GM23338 (cell line): ENCODE data around the gene CDH8. TPM values are rescaled to one million over a fixed set of nuclear protein-coding genes. Genes with fewer than 3 reads are reported as not detected.

Experiments used
- ATAC-seq: fragments of 200-7000 bp; cut with Tn5 transposase; 3 replicates; pipeline ENCODE4 v1.9.1; 2020
- DNase-seq: peaks from one replicate; pipeline ENCODE4 v3.0.0-alpha.2; 2015; ENCODE audit warnings: low spot score
- H2AFZ ChIP-seq: fragments of 200-600 bp; sonication (generic); 2 replicates; pipeline ENCODE4 v1.8.0; 2016; ENCODE audit warnings: antibody characterized with exemption, mild to moderate bottlenecking, moderate library complexity
- H3F3A ChIP-seq: fragments of 200-600 bp; sonication (generic); replicated peaks from 2 replicates; pipeline ENCODE4 v1.8.0; 2017; ENCODE audit warnings: antibody characterized with exemption, mixed run types, low read depth
- H3K27ac ChIP-seq: fragments of 200-600 bp; sonication (generic); 2 replicates; pipeline ENCODE4 v1.6.1; 2016; ENCODE audit warnings: low read depth
- H3K27me3 ChIP-seq: fragments of 200-600 bp; sonication (generic); 2 replicates; pipeline ENCODE4 v1.8.0; 2016; ENCODE audit warnings: mild to moderate bottlenecking, mixed run types, moderate library complexity; ENCODE audit not compliant: insufficient read depth
- H3K36me3 ChIP-seq: fragments of 200-600 bp; sonication (generic); 2 replicates; pipeline ENCODE4 v1.8.0; 2016; ENCODE audit warnings: mild to moderate bottlenecking; ENCODE audit not compliant: insufficient read depth
- H3K4me1 ChIP-seq: fragments of 200-600 bp; sonication (generic); 2 replicates; pipeline ENCODE4 v1.8.0; 2016; ENCODE audit warnings: mild to moderate bottlenecking, moderate library complexity; ENCODE audit not compliant: insufficient read depth
- H3K4me2 ChIP-seq: fragments of 200-600 bp; sonication (generic); 2 replicates; pipeline ENCODE4 v1.7.1; 2017; ENCODE audit warnings: mixed run types
- H3K4me3 ChIP-seq: fragments of 200-600 bp; sonication (generic); 2 replicates; pipeline ENCODE4 v1.6.1; 2016; ENCODE audit warnings: mixed run types
- H3K79me2 ChIP-seq: fragments of 200-600 bp; sonication (generic); replicated peaks from 2 replicates; pipeline ENCODE4 v1.8.0; 2017; ENCODE audit warnings: mild to moderate bottlenecking; ENCODE audit not compliant: insufficient read depth
- H3K9me2 ChIP-seq: fragments of 200-600 bp; sonication (generic); 2 replicates; pipeline ENCODE4 v1.8.0; 2017; ENCODE audit not compliant: insufficient read depth
- H4K20me1 ChIP-seq: fragments of 200-600 bp; sonication (generic); replicated peaks from 2 replicates; pipeline ENCODE4 v1.8.0; 2017; ENCODE audit warnings: mild to moderate bottlenecking; ENCODE audit not compliant: insufficient read depth
- H3K27ac Mint-ChIP-seq: 2 replicates; pipeline ENCODE4 v1.8.0; 2020; ENCODE audit warnings: inconsistent platforms, mild to moderate bottlenecking, moderate library complexity, mixed read lengths
- H3K27me3 Mint-ChIP-seq: 3 replicates; pipeline ENCODE4 v1.8.0; 2022; ENCODE audit warnings: low read depth, mild to moderate bottlenecking, moderate library complexity, mixed read lengths, inconsistent platforms; ENCODE audit not compliant: insufficient read depth, poor library complexity
- H3K36me3 Mint-ChIP-seq: 3 replicates; pipeline ENCODE4 v1.8.0; 2021; ENCODE audit warnings: low read depth, mild to moderate bottlenecking, inconsistent platforms, moderate library complexity, mixed read lengths
- H3K4me1 Mint-ChIP-seq: 3 replicates; pipeline ENCODE4 v1.8.0; 2020; ENCODE audit warnings: mild to moderate bottlenecking, inconsistent platforms, mixed read lengths
- H3K4me3 Mint-ChIP-seq: 3 replicates; pipeline ENCODE4 v1.8.0; 2021; ENCODE audit warnings: moderate library complexity, mild to moderate bottlenecking, inconsistent platforms, mixed read lengths
- H3K9me3 Mint-ChIP-seq: 3 replicates; pipeline ENCODE4 v1.8.0; 2020; ENCODE audit warnings: moderate library complexity, mild to moderate bottlenecking, inconsistent platforms, mixed read lengths
- CTCF ChIP-seq, 2 experiments: fragments of 200-600 bp in 1 of 2; sonication (generic) in 1 of 2; conservative IDR thresholded peaks; 2 replicates each; pipeline versions ENCODE4 v1.5.1 to v1.6.1; 2016 to 2017; ENCODE audit warnings: antibody characterized with exemption in 2 of 2, low read depth in 2 of 2, mild to moderate bottlenecking in 2 of 2, moderate library complexity in 1 of 2
- EZH2 ChIP-seq: fragments of 200-600 bp; sonication (generic); IDR thresholded peaks from one replicate; pipeline ENCODE4 v1.8.0; 2017; ENCODE audit warnings: antibody characterized with exemption, mild to moderate bottlenecking, low read depth; ENCODE audit not compliant: unreplicated experiment
- EZH2phosphoT487 ChIP-seq: fragments of 200-600 bp; sonication (generic); IDR thresholded peaks from one replicate; pipeline ENCODE4 v1.8.1; 2018; ENCODE audit warnings: antibody characterized with exemption; ENCODE audit not compliant: unreplicated experiment
- JUNB ChIP-seq: IDR thresholded peaks from one replicate; pipeline ENCODE4 v1.6.1; 2016; ENCODE audit warnings: antibody characterized with exemption; ENCODE audit not compliant: unreplicated experiment
- ZNF114 ChIP-seq: fragments of 250-450 bp; sonication (Bioruptor Pico); IDR thresholded peaks from 2 replicates; pipeline ENCODE4 v1.5.0; 2020; ENCODE audit warnings: mild to moderate bottlenecking, moderate library complexity
- polyA plus RNA-seq: library from polyadenylated mRNA; unstranded; fragments of >200 nt; fragmentation: Nextera tagmentation; extraction: Ambion mirVana; gene quantifications from 2 replicates; pipeline ENCODE4 v1.2.1, GENCODE V29; 2016
- total RNA-seq: library from RNA; depleted of rRNA; stranded (reverse); fragments of >200 nt; shearing (Covaris generic); gene quantifications from 2 replicates; pipeline ENCODE4 v1.2.3, GENCODE V29; 2014
- TF ChIP-seq, protein P1 (sequence below): fragments of 250-450 bp; sonication (Bioruptor Pico); IDR thresholded peaks from 2 replicates; pipeline ENCODE4 v1.5.0; 2020; ENCODE audit warnings: mild to moderate bottlenecking, moderate library complexity

Gene CDH8
- total and polyA plus RNA-seq, 2 experiments from 2014 or later: 10.2 to 11.7 TPM

DNA sequence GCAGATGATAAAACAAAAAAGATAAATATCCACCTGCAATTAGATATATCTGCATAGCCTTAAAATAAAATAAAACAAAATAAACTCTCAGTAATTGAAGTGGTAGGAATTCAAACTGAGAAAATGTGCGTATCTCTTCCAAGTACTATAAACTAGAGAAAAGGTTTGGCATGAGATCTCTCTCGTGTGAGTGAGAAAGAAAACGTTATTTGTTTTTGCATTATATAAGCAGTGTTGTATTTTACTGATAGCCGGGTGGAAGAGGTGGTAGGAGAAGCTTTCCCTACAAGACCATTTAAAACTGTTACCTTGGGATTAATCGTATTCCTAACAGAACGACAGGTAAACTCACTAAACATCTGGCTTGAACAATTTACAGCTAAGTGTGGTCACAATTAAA is 15.6 kb downstream of the CDH8 start:
- H3K36me3 ChIP-seq: no peaks in the 10 kb centered on the region
- H3K79me2 ChIP-seq: no peaks in the 10 kb centered on the region
- H3K9me2 ChIP-seq: no peaks in the 10 kb centered on the region; the same call in 1 of the 2 replicates
- H3K36me3 Mint-ChIP-seq: no peaks in the 10 kb centered on the region
- peaks cover 44% of the 10 kb centered on the region for H3K4me1 Mint-ChIP-seq
- TF ChIP-seq CTCF (conservative IDR thresholded peaks at IDR 0.05; ENCODE audit: low read depth in 2 of 2): no peak
- no peak for TF ChIP-seq EZH2phosphoT487
- TF ChIP-seq ZNF114 (CRISPR knock-in tag): no peak
- TF ChIP-seq EZH2: no peak
- TF ChIP-seq, protein P1, sequence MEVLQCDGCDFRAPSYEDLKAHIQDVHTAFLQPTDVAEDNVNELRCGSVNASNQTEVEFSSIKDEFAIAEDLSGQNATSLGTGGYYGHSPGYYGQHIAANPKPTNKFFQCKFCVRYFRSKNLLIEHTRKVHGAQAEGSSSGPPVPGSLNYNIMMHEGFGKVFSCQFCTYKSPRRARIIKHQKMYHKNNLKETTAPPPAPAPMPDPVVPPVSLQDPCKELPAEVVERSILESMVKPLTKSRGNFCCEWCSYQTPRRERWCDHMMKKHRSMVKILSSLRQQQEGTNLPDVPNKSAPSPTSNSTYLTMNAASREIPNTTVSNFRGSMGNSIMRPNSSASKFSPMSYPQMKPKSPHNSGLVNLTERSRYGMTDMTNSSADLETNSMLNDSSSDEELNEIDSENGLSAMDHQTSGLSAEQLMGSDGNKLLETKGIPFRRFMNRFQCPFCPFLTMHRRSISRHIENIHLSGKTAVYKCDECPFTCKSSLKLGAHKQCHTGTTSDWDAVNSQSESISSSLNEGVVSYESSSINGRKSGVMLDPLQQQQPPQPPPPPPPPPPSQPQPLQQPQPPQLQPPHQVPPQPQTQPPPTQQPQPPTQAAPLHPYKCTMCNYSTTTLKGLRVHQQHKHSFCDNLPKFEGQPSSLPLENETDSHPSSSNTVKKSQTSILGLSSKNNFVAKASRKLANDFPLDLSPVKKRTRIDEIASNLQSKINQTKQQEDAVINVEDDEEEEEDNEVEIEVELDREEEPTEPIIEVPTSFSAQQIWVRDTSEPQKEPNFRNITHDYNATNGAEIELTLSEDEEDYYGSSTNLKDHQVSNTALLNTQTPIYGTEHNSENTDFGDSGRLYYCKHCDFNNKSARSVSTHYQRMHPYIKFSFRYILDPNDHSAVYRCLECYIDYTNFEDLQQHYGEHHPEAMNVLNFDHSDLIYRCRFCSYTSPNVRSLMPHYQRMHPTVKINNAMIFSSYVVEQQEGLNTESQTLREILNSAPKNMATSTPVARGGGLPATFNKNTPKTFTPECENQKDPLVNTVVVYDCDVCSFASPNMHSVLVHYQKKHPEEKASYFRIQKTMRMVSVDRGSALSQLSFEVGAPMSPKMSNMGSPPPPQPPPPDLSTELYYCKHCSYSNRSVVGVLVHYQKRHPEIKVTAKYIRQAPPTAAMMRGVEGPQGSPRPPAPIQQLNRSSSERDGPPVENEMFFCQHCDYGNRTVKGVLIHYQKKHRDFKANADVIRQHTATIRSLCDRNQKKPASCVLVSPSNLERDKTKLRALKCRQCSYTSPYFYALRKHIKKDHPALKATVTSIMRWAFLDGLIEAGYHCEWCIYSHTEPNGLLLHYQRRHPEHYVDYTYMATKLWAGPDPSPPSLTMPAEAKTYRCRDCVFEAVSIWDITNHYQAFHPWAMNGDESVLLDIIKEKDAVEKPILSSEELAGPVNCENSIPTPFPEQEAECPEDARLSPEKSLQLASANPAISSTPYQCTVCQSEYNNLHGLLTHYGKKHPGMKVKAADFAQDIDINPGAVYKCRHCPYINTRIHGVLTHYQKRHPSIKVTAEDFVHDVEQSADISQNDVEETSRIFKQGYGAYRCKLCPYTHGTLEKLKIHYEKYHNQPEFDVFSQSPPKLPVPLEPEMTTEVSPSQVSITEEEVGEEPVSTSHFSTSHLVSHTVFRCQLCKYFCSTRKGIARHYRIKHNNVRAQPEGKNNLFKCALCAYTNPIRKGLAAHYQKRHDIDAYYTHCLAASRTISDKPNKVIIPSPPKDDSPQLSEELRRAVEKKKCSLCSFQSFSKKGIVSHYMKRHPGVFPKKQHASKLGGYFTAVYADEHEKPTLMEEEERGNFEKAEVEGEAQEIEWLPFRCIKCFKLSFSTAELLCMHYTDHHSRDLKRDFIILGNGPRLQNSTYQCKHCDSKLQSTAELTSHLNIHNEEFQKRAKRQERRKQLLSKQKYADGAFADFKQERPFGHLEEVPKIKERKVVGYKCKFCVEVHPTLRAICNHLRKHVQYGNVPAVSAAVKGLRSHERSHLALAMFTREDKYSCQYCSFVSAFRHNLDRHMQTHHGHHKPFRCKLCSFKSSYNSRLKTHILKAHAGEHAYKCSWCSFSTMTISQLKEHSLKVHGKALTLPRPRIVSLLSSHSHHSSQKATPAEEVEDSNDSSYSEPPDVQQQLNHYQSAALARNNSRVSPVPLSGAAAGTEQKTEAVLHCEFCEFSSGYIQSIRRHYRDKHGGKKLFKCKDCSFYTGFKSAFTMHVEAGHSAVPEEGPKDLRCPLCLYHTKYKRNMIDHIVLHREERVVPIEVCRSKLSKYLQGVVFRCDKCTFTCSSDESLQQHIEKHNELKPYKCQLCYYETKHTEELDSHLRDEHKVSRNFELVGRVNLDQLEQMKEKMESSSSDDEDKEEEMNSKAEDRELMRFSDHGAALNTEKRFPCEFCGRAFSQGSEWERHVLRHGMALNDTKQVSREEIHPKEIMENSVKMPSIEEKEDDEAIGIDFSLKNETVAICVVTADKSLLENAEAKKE (CRISPR knock-in tag): no peak
- TF ChIP-seq JUNB: no peak
- no peak for DNase-seq
- H3K9me3 Mint-ChIP-seq: no peaks in the 10 kb centered on the region
- no peaks in the 10 kb centered on the region for H3F3A ChIP-seq
- H3K27ac Mint-ChIP-seq: no peak overlapping the region
- H3K4me3 ChIP-seq: no peak overlapping the region
- no peak overlapping the region for H3K27ac ChIP-seq
- no peak overlapping the region for H3K4me3 Mint-ChIP-seq
- no peak for ATAC-seq
- no peaks in the 10 kb centered on the region for H3K27me3 Mint-ChIP-seq
- peaks cover 25% of the 10 kb centered on the region for H3K4me1 ChIP-seq
- no peaks in the 10 kb centered on the region for H3K27me3 ChIP-seq
- H4K20me1 ChIP-seq: no peaks in the 10 kb centered on the region
- no peak overlapping the region for H3K4me2 ChIP-seq
- no peak overlapping the region for H2AFZ ChIP-seq
